Gastrocnemius medialis (tissue), 4 donors: Measurements from ENCODE around the gene ITGA3. TPM values are rescaled to one million over a fixed set of nuclear protein-coding genes. Genes with fewer than 3 reads are reported as not detected.

ENCODE experiments used
- ATAC-seq, 2 donors: fragments of 150-250 bp; one replicate each; pipeline ENCODE4 v1.9.1; 2016
- DNase-seq, 2 donors: peaks; one replicate each; pipeline ENCODE4 v3.0.0-alpha.2; 2019
- H3K27ac ChIP-seq, 4 donors: fragments of 200-600 bp; sonication (generic); 1 replicate in 1 of 4; 2 replicates in 3 of 4; pipeline ENCODE4 v1.5.1; 2016 to 2018; ENCODE audit warnings: mild to moderate bottlenecking in 2 of 4, moderate library complexity in 1 of 4
- H3K27me3 ChIP-seq, 3 donors: fragments of 200-600 bp; sonication (generic) in 2 of 3; 1 replicate in 1 of 3; 2 replicates in 2 of 3; pipeline versions ENCODE4 v1.5.1 to v1.6.0; 2016 to 2019; ENCODE audit warnings: mild to moderate bottlenecking in 1 of 3, moderate library complexity in 1 of 3
- H3K36me3 ChIP-seq, 2 donors: fragments of 200-600 bp; sonication (generic) in 1 of 2; one replicate each; pipeline ENCODE4 v1.5.1; 2017 to 2018
- H3K4me1 ChIP-seq, 2 donors: fragments of 200-600 bp; sonication (generic) in 1 of 2; one replicate each; pipeline ENCODE4 v1.5.1; 2016 to 2017; ENCODE audit warnings: mild to moderate bottlenecking in 2 of 2
- H3K4me3 ChIP-seq, 4 donors: fragments of 200-600 bp; sonication (generic) in 3 of 4; 1 replicate in 1 of 4; 2 replicates in 3 of 4; pipeline ENCODE4 v1.5.1; 2016 to 2019; ENCODE audit warnings: mild to moderate bottlenecking in 2 of 4
- H3K9me3 ChIP-seq, 3 donors: fragments of 200-600 bp; sonication (generic) in 2 of 3; 1 replicate in 1 of 3; 2 replicates in 2 of 3; pipeline ENCODE4 v1.5.1; 2016 to 2019
- CTCF ChIP-seq, 5 experiments: fragments of 450-650 bp in 3 of 5; fragments of 200-600 bp in 2 of 5; sonication (generic) in 2 of 5; IDR thresholded peaks in 4 of 5; conservative IDR thresholded peaks in 1 of 5; 1 replicate in 4 of 5; 2 replicates in 1 of 5; pipeline ENCODE4 v1.5.1; 2016 to 2019; ENCODE audit warnings: antibody characterized with exemption in 5 of 5, mild to moderate bottlenecking in 3 of 5, moderate library complexity in 3 of 5
- POLR2A ChIP-seq, 2 donors: fragments of 450-650 bp; IDR thresholded peaks; one replicate each; pipeline ENCODE4 v1.6.1; 2017; ENCODE audit warnings: antibody characterized with exemption in 2 of 2, mild to moderate bottlenecking in 2 of 2, moderate library complexity in 2 of 2
- in situ Hi-C, 4 donors: fragments of 200-750 bp; cut with MboI; loops; one replicate each; pipeline versions ENCODE4 v1.15.0 to v1.8.0; 2017; ENCODE audit warnings: low sequenced_read_pairs in 4 of 4
- intact Hi-C: fragments of 100-400 bp; cut with DNase I; formaldehyde crosslinking; loops from one replicate; pipeline ENCODE4 v1.15.1; 2023; ENCODE audit warnings: low total_unique reads
- total RNA-seq, 4 donors: library from RNA; depleted of rRNA; stranded (reverse); fragments of >200 nt; gene quantifications; one replicate each; pipeline versions ENCODE4 v1.1.0 to v1.2.3, GENCODE V29; 2016

Gene ITGA3
- total RNA-seq, 4 donors from 2014 or later: 5.1 to 25.9 (median 18.4) TPM

- H3K27me3 ChIP-seq: no peaks in the 10 kb centered on the region
- peaks cover 0 to 21% of the 10 kb centered on the region in 2 donors for H3K36me3 ChIP-seq
- intact Hi-C loops (no loop called here), in situ Hi-C loops (no loop called here)
- DNase-seq (peak; percentile 50 to 55), ATAC-seq (peak; percentile 86 to 94)
- no peaks in the 10 kb centered on the region for H3K9me3 ChIP-seq
- H3K27ac ChIP-seq: peak overlapping the region; percentile 91 to 96 (median 92)
- TF ChIP-seq CTCF (IDR thresholded peaks at IDR 0.05 in 4 of 5, conservative IDR thresholded peaks at IDR 0.05 in 1 of 5) (no peak), POLR2A (IDR thresholded peaks at IDR 0.05) (peak in 1 of 2 donors; percentile 48)
- H3K4me3 ChIP-seq: no peak overlapping the region
- H3K4me1 ChIP-seq: peaks cover 59 to 65% of the 10 kb centered on the region in 2 donors
Observed at GRCh38 chr17:50066995-50067394, 11.1 kb downstream of the ITGA3 start.

- H3K9me3 ChIP-seq: no peaks in the 10 kb centered on the region
- H3K4me3 ChIP-seq: no peak overlapping the region
- TF ChIP-seq POLR2A (IDR thresholded peaks at IDR 0.05) (no peak), CTCF (IDR thresholded peaks at IDR 0.05 in 4 of 5, conservative IDR thresholded peaks at IDR 0.05 in 1 of 5) (no peak)
- intact Hi-C loops: no loop called here
- peak; percentile 26 to 47 for ATAC-seq
- no peaks in the 10 kb centered on the region for H3K27me3 ChIP-seq
- H3K36me3 ChIP-seq: peaks cover 0 to 23% of the 10 kb centered on the region in 2 donors
- H3K4me1 ChIP-seq: peaks cover 49 to 55% of the 10 kb centered on the region in 2 donors
- peak in 1 of 2 donors; percentile 50 for DNase-seq
- peak overlapping the region; percentile 91 to 96 (median 92) for H3K27ac ChIP-seq
- in situ Hi-C loops: no loop called here
Observed at GRCh38 chr17:50067996-50068395, 12.1 kb downstream of the ITGA3 start.

- intact Hi-C loops: no loop called here
- H3K36me3 ChIP-seq: peaks cover 0 to 44% of the 10 kb centered on the region in 2 donors
- ATAC-seq: no peak
- in situ Hi-C loops: no loop called here
- no peaks in the 10 kb centered on the region for H3K27me3 ChIP-seq
- no peak overlapping the region for H3K27ac ChIP-seq
- TF ChIP-seq CTCF (IDR thresholded peaks at IDR 0.05 in 4 of 5, conservative IDR thresholded peaks at IDR 0.05 in 1 of 5) (no peak), POLR2A (IDR thresholded peaks at IDR 0.05) (no peak)
- DNase-seq: no peak
- H3K4me3 ChIP-seq: no peak overlapping the region
- peaks cover 22 to 25% of the 10 kb centered on the region in 2 donors for H3K4me1 ChIP-seq
- H3K9me3 ChIP-seq: no peaks in the 10 kb centered on the region
Observed at GRCh38 chr17:50070908-50071680, 15.2 kb downstream of the ITGA3 start.

- intact Hi-C loops (no loop called here), in situ Hi-C loops (no loop called here)
- H3K36me3 ChIP-seq: peaks cover 0 to 44% of the 10 kb centered on the region in 2 donors
- no peak overlapping the region for H3K27ac ChIP-seq
- H3K27me3 ChIP-seq: no peaks in the 10 kb centered on the region
- no peaks in the 10 kb centered on the region for H3K9me3 ChIP-seq
- H3K4me3 ChIP-seq: no peak overlapping the region
- no peak for TF ChIP-seq POLR2A (IDR thresholded peaks at IDR 0.05)
- no peak for TF ChIP-seq CTCF (IDR thresholded peaks at IDR 0.05 in 4 of 5, conservative IDR thresholded peaks at IDR 0.05 in 1 of 5)
- no peak for DNase-seq
- no peak for ATAC-seq
- H3K4me1 ChIP-seq: peaks cover 16 to 19% of the 10 kb centered on the region in 2 donors
Observed at GRCh38 chr17:50071692-50072091, 15.8 kb downstream of the ITGA3 start.
